ENCODE results near the gene SMYD4.
"Not testable (repeated sequence)": the region's sequence is repeated elsewhere in the genome, so short reads cannot be mapped to it uniquely, and the experiment has no call there.

Gene SMYD4

GRCh38 chr17:1779571-1780131 is 50.1 kb downstream of the SMYD4 start:
- DNase-seq: peak; percentile 92

DNA sequence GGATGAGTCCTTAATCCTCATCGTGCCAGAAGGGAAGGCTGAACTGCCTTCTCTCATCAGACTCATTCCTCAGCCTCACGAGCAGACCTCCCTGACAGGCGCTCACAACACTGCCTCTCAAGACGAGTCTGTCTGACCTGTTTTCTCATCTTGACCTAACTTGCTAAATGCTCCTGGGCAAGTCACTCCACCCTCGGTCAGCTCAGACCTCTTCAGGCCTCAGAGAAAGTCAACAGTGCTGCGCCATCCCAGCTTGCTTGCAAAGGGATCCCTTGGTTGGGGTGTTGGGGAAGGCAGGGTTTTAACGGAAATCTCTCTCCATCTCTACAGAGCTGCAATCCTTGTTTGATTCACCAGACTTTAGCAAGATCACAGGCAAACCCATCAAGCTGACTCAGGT is 52.8 kb downstream of the SMYD4 start:
- DNase-seq: no peak

DNA sequence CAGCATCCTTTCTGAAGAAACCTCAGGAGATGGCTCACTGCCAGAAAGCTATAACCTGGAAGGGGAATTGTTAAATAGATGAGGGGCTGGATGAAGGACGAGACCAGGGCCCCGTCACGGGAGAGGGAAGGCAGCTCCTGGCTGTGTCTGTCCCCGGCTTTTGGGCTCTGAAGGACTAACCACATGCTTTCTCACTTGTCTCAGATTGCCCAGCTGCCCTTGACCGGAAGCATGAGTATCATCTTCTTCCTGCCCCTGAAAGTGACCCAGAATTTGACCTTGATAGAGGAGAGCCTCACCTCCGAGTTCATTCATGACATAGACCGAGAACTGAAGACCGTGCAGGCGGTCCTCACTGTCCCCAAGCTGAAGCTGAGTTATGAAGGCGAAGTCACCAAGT is 53.4 kb downstream of the SMYD4 start:
- no peak for DNase-seq

- no peak for DNase-seq
Measured at GRCh38 chr17:1774390-1775176, 55.1 kb downstream of the SMYD4 start.

GRCh38 chr17:1773696-1774181 is 56.0 kb downstream of the SMYD4 start:
- DNase-seq: no peak

- DNase-seq: not testable (repeated sequence)
Measured at GRCh38 chr17:1773000-1773695, 56.6 kb downstream of the SMYD4 start.

GRCh38 chr17:1769822-1770477 is 59.8 kb downstream of the SMYD4 start:
- no peak for DNase-seq

DNA sequence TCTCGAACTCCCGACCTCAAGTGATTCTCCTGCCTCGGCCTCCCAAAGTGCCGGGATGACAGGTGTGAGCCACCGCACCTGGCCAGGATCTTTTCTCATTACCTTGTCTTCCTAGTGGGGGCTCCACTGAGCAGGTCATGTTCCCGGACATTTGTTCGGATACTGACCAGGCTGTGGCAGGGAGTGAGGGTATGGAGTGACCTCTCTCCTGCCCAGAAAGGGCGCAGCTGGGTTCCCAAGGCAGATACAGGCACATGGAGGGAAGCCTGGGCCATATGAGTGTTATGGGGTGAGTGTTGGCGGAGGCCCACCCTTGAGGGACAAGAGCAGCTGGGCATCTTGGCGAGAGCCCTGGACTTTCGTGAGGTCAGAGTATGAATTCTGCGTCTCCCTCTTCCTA is 62.3 kb downstream of the SMYD4 start:
- DNase-seq: no peak

DNA sequence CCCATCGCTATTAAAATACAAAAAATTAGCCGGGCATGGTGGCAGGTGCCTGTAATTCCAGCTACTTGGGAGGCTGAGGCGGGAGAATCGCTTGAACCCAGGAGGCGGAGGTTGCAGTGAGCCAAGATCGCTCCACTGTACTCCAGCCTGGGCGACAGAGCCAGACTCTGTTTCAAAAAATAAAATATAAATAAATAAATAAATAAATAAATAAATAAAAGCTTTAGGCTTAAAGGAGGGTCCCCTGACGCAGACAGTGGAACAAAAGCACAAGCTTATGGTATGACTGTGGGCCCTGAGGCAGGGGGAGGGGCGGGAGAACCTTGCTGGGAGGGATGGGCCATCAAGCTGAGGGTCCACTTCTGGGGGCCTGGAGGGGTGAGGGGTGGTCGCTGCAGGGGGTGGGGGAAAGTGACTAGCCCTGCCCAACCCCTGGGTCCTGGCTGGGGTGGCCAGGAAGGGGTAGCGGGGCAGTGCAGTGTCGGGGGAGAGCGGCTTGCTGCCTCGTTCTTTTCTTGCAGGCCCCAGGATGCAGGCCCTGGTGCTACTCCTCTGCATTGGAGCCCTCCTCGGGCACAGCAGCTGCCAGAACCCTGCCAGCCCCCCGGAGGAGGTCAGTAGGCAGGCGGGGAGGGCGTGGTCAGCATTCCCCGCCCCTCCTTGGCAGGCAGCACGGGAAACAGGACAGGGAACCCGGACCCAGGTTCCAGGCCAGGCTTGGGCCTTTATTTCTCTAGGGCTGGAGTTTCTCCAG is 63.1 kb downstream of the SMYD4 start:
- no peak for DNase-seq

- no peak for DNase-seq
Measured at GRCh38 chr17:1765576-1765975, 64.1 kb downstream of the SMYD4 start.

DNA sequence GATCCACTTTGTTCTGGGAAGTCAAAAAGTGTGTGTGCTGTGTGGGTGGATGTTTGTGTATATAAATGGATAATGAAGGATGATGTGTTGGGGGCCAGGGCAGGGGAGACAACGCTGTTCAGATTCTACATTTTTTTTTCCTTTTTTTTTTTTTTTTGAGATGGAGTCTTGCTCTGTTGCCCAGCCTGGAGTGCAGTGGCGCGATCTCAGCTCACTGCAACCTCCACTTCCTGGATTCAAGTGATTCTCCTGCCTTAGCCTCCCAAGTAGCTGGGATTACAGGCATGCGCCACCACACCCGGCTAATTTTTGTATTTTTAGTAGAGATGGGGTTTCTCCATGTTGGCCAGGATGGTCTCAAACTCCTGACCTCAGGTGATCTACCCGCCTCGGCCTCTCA is 65.0 kb downstream of the SMYD4 start:
- not testable (repeated sequence) for DNase-seq

- peak; percentile 85 for DNase-seq
Measured at GRCh38 chr17:1764284-1764683, 65.4 kb downstream of the SMYD4 start.

GRCh38 chr17:1762901-1763898 is 66.5 kb downstream of the SMYD4 start:
- peak; percentile 82 for DNase-seq

DNA sequence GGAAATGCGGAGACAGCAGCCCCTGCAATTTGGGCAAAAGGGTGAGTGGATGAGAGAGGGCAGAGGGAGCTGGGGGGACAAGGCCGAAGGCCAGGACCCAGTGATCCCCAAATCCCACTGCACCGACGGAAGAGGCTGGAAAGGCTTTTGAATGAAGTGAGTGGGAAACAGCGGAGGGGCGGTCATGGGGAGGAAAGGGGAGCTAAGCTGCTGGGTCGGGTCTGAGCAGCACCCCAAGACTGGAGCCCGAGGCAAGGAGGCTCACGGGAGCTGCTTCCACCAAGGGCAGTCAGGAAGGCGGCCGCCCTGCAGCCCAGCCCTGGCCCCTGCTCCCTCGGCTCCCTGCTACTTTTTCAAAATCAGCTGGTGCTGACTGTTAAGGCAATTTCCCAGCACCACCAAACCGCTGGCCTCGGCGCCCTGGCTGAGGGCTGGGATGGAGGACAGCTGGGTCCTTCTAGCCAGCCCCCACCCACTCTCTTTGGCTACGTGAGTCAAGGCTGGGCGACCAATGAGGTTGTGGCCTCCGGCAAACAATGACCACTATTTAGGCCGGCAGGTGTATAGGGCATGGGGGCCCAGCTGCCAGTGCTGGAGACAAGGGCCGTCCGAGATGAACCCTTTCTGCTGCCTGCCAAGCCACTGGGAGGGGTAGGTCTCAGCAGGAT is 67.3 kb downstream of the SMYD4 start:
- DNase-seq: peak; percentile 68

DNA sequence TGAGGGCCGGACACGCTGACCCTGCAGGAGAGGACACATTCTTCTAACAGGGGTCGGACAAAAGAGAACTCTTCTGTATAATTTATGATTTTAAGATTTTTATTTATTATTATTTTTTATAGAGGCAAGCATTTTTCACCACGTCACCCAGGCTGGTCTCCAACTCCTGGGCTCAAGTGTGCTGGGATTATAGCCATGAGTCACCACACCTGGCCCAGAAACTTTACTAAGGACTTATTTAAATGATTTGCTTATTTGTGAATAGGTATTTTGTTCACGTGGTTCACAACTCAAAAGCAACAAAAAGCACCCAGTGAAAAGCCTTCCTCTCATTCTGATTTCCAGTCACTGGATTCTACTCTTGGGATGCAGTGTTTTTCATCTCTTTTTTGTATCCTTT is 70.2 kb downstream of the SMYD4 start:
- DNase-seq: no peak

- no peak for DNase-seq
Measured at GRCh38 chr17:1758807-1759206, 70.9 kb downstream of the SMYD4 start.

- DNase-seq: no peak
Measured at GRCh38 chr17:1755827-1756262, 73.9 kb downstream of the SMYD4 start.

DNA sequence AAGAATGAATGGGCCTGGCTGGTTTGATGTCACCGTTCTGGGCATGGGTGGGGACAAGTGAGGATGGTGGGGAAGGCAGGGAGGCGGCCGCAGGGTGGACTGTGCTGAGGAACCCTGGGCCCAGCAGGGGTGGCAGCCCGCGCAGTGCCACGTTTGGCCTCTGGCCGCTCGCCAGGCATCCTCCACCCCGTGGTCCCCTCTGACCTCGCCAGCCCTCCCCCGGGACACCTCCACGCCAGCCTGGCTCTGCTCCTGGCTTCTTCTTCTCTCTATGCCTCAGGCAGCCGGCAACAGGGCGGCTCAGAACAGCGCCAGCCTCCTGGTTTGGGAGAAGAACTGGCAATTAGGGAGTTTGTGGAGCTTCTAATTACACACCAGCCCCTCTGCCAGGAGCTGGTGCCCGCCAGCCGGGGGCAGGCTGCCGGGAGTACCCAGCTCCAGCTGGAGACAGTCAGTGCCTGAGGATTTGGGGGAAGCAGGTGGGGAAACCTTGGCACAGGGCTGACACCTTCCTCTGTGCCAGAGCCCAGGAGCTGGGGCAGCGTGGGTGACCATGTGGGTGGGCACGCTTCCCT is 74.4 kb downstream of the SMYD4 start:
- DNase-seq: peak; percentile 71

GRCh38 chr17:1754430-1755112 is 75.1 kb downstream of the SMYD4 start:
- DNase-seq: no peak
